Fibroblast of skin of right biceps (primary cell): ENCODE results near the gene UNC13C.

Source experiments
- DNase-seq: peaks from one replicate; pipeline ENCODE4 v3.0.0-alpha.2; 2013

Gene UNC13C

GRCh38 chr15:54120949-54121463, 142.8 kb downstream of the UNC13C start:
- DNase-seq, result no peak

DNA sequence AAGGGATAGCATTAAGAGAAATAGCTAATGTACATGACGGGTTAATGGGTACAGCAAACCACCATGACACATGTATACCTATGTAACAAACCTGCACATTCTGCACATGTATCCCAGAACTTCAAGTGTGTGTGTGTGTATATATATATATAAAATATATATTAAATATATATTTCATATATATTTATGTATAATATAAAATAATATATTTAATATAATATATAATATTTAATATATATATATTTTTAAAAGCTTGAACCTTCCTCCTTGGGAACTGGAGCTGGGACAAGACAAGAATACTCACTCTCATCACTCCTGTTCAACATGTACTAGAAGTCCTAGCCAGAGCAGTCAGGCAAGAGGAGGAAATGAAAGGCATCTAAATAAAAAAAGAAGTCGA, 149.3 kb downstream of the UNC13C start:
- no peak for DNase-seq

GRCh38 chr15:54131410-54131809, 153.2 kb downstream of the UNC13C start:
- DNase-seq, result peak; percentile 1

GRCh38 chr15:54149115-54149531, 170.9 kb downstream of the UNC13C start:
- no peak for DNase-seq

- DNase-seq, result peak; percentile 75
Observed at GRCh38 chr15:54150255-54150654, 172.0 kb downstream of the UNC13C start.

- DNase-seq, result no peak
Observed at GRCh38 chr15:54159012-54159411, 180.8 kb downstream of the UNC13C start.

GRCh38 chr15:54187325-54187724, 209.1 kb downstream of the UNC13C start:
- no peak for DNase-seq

DNA sequence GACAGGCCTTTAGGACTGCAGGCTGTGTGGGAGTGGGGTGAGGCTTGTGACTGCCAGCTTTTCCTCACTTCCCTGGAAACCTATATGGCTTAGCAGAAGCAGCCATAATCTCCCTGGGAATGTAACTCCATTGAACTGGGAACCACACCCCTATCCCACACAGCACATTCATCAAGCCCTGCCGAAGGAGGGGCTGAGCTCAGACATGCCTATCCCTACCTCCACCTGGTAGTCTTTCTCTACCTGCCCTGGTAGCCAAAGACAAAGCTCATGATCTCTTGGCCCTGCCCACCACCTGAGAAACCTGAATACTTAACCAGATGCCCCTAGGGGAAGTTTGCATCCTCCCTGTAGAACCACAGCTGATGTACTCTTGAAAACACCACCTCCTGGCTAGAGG, 219.8 kb downstream of the UNC13C start:
- DNase-seq, result no peak

- DNase-seq, result no peak
Observed at GRCh38 chr15:54206586-54207321, 228.5 kb downstream of the UNC13C start.

DNA sequence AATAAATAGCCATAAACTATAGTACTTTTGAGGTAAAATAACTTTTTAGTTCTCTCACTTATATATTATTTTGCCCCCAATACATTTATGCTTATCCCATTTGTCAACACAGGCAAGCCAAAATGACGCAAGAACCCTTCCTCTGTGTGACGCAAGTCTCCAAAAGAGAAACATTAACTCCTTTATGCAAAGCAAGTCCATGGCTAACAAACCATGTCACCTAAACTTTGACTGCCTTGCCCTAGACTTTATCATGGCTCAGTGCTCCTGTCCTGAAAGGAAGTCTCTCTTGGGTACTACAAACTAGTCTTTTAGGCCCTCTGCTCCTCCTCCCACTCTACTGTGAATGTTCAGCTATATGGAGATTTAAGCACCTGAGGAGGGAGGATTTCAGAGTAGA, 230.5 kb downstream of the UNC13C start:
- DNase-seq, result no peak

- no peak for DNase-seq
Observed at GRCh38 chr15:54212635-54213034, 234.4 kb downstream of the UNC13C start.

GRCh38 chr15:54226455-54226854, 248.2 kb downstream of the UNC13C start:
- no peak for DNase-seq

- no peak for DNase-seq
Observed at GRCh38 chr15:54227569-54227968, 249.3 kb downstream of the UNC13C start.

GRCh38 chr15:54250326-54250725, 272.1 kb downstream of the UNC13C start:
- no peak for DNase-seq

GRCh38 chr15:54256190-54256589, 277.9 kb downstream of the UNC13C start:
- no peak for DNase-seq

GRCh38 chr15:54273928-54274327, 295.7 kb downstream of the UNC13C start:
- no peak for DNase-seq

DNA sequence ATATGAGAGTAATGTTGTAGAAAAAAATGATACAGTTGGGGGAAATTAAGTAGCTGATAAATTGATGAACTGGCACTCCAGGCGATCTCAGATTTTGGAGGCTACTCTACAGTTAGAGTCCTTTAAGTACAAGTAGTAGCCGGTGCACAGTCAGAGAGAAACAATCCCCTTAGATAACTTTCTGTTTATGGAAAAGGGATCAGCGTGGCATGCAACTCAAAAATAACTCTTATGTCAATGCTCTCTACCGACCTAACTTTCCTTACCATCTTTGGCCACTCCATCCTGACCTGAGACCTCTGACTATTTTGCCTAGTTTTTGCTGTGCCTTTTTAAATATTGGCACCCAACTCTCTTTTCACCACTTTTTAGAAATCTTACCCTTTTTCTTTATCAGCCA, 299.6 kb downstream of the UNC13C start:
- DNase-seq, result no peak

GRCh38 chr15:54280726-54281125, 302.5 kb downstream of the UNC13C start:
- no peak for DNase-seq

GRCh38 chr15:54282228-54282836, 304.1 kb downstream of the UNC13C start:
- no peak for DNase-seq

DNA sequence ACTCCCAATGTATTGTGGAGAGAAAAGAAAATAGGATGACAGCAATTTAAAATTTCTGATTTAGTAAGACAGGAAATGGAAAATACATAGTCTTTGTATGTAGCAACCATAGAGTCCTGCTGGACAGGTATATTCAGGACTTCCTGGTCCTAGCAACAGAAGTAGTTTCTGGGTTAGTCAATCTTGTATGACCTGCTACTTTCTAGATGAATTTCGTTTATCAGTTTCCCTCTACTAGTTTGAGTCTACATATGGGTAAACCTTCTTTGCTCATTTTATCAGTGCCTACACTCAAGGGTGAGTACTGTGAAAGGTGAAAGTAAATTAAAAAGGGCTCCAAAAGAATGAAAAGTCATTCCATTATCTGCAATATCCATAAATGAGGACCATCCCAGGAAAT, 309.8 kb downstream of the UNC13C start:
- no peak for DNase-seq

- DNase-seq, result no peak
Observed at GRCh38 chr15:54289590-54290136, 311.4 kb downstream of the UNC13C start.

DNA sequence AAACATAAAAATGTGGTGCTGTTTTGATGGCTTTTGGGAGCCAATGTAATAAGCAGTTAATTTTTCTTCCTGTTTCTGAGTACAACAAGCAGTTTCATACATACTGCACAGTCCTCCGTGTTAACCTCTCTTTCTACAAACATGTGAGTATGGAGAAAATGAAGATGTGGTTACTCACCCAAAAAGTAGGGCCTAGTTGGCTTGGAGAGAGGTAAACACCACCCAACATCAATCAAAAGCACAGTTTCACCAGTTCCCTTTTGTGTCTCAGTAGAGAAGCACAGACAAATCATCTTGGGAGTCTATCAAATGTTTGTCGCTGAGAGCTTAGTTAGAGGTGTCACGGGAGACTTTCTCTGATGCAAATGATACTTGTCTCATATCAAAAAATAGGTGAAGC, 320.2 kb downstream of the UNC13C start:
- no peak for DNase-seq

GRCh38 chr15:54304321-54304720, 326.1 kb downstream of the UNC13C start:
- DNase-seq, result peak; percentile 0

DNA sequence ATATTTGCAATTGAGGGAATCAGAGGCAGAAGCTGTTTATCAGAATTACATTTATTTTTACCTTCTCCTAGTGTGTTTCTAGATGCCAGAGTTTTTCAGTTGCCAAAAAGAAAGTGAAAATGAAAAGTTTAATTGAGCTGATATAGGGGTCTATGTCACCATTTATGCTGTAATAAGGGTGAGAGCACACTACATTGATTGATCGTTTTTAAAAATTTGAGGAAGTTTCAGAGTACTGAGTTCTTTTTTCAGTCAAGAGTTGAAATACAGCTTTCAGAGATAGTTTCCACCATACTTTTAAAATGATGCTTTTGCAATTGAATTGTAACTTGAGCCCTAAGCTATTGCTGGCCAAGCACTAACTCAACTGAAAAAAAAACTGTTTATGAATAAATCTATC, 326.9 kb downstream of the UNC13C start:
- no peak for DNase-seq
